ENCODE measurements around the gene ENDOV. TPM values are rescaled to one million over a fixed set of nuclear protein-coding genes. Genes with fewer than 3 reads are reported as not detected.
A peak's percentile ranks its signal among the peaks of the same experiment; 100 is the strongest.

The ENDOV gene
- total RNA-seq, 1 experiment from 2014 or later, result 28.0 TPM

- intact Hi-C loops (cut with micrococcal nuclease), result loop anchor here (10.0 kb wide), 1 partner anchor 312 kb away; the partner anchor contains the start of gene GAA
- H3K4me1 Mint-ChIP-seq (ENCODE audit: insufficient read depth, unreplicated experiment), result peaks cover 30% of the 10 kb centered on the region
- no peaks in the 10 kb centered on the region for H3K9me3 Mint-ChIP-seq (ENCODE audit: unreplicated experiment)
- no TSS peak for BruUV-seq (replicated peaks)
- peak overlapping the region; percentile 72 for H3K4me3 Mint-ChIP-seq (ENCODE audit: unreplicated experiment)
- ChIA-PET CTCF (interaction anchor here (0.7 to 1.2 kb wide), 3 partner anchors 11 to 627 kb away, joined by 3 to 4 read pairs (median 3); no protein-coding TSS in a partner anchor), POLR2A (interaction anchor here (1.3 to 2.6 kb wide), 7 partner anchors 8 to 476 kb away, joined by 3 to 17 read pairs (median 7); partner anchors contain the start of gene RPTOR)
- H3K27me3 Mint-ChIP-seq (ENCODE audit: insufficient read depth, unreplicated experiment), result no peaks in the 10 kb centered on the region
- DNase-seq (ENCODE audit: unreplicated experiment), result no peak
- H3K36me3 Mint-ChIP-seq (ENCODE audit: insufficient read depth, unreplicated experiment), result peaks cover 14% of the 10 kb centered on the region
- no peak for TF ChIP-seq CTCF (IDR thresholded peaks at IDR 0.05; ENCODE audit: unreplicated experiment)
- H3K27ac Mint-ChIP-seq (ENCODE audit: low read depth, unreplicated experiment), result peak overlapping the region; percentile 78
Measured at GRCh38 chr17:80416260-80416939, 1.4 kb downstream of the ENDOV start.

- H3K36me3 Mint-ChIP-seq (ENCODE audit: insufficient read depth, unreplicated experiment), result peaks cover 14% of the 10 kb centered on the region
- H3K9me3 Mint-ChIP-seq (ENCODE audit: unreplicated experiment), result no peaks in the 10 kb centered on the region
- no TSS peak for BruUV-seq (replicated peaks)
- peak overlapping the region; percentile 72 for H3K4me3 Mint-ChIP-seq (ENCODE audit: unreplicated experiment)
- peaks cover 30% of the 10 kb centered on the region for H3K4me1 Mint-ChIP-seq (ENCODE audit: insufficient read depth, unreplicated experiment)
- intact Hi-C loops (cut with micrococcal nuclease), result loop anchor here (10.0 kb wide), 1 partner anchor 312 kb away; the partner anchor contains the start of gene GAA
- ChIA-PET POLR2A (interaction anchor here (1.6 kb wide), 1 partner anchor 475 kb away, joined by 4 read pairs; no protein-coding TSS in a partner anchor), CTCF (interaction anchor here (0.6 kb wide), 1 partner anchor 18 kb away, joined by 3 read pairs; no protein-coding TSS in a partner anchor)
- no peaks in the 10 kb centered on the region for H3K27me3 Mint-ChIP-seq (ENCODE audit: insufficient read depth, unreplicated experiment)
- no peak for TF ChIP-seq CTCF (IDR thresholded peaks at IDR 0.05; ENCODE audit: unreplicated experiment)
- DNase-seq (ENCODE audit: unreplicated experiment), result no peak
- H3K27ac Mint-ChIP-seq (ENCODE audit: low read depth, unreplicated experiment), result peak overlapping the region; percentile 78
Measured at GRCh38 chr17:80416940-80417293, 1.9 kb downstream of the ENDOV start.

GRCh38 chr17:80418589-80418988 lies 3.6 kb downstream of the ENDOV start:
- POLR2A ChIA-PET, result no interaction called here
- intact Hi-C loops (cut with micrococcal nuclease), result loop anchor here (10.0 kb wide), 1 partner anchor 314 kb away; the partner anchor contains the start of gene GAA
- no peaks in the 10 kb centered on the region for H3K27me3 Mint-ChIP-seq (ENCODE audit: insufficient read depth, unreplicated experiment)
- peaks cover 14% of the 10 kb centered on the region for H3K36me3 Mint-ChIP-seq (ENCODE audit: insufficient read depth, unreplicated experiment)
- no peak for DNase-seq (ENCODE audit: unreplicated experiment)
- H3K4me3 Mint-ChIP-seq (ENCODE audit: unreplicated experiment), result no peak overlapping the region
- no peaks in the 10 kb centered on the region for H3K9me3 Mint-ChIP-seq (ENCODE audit: unreplicated experiment)
- TF ChIP-seq CTCF (IDR thresholded peaks at IDR 0.05; ENCODE audit: unreplicated experiment), result no peak
- CTCF ChIA-PET, result interaction anchor here (0.6 to 0.7 kb wide), 2 partner anchors 9 to 239 kb away, joined by 3 to 4 read pairs; no protein-coding TSS in a partner anchor
- H3K27ac Mint-ChIP-seq (ENCODE audit: low read depth, unreplicated experiment), result no peak overlapping the region
- BruUV-seq (replicated peaks), result no TSS peak
- peaks cover 25% of the 10 kb centered on the region for H3K4me1 Mint-ChIP-seq (ENCODE audit: insufficient read depth, unreplicated experiment)

DNA sequence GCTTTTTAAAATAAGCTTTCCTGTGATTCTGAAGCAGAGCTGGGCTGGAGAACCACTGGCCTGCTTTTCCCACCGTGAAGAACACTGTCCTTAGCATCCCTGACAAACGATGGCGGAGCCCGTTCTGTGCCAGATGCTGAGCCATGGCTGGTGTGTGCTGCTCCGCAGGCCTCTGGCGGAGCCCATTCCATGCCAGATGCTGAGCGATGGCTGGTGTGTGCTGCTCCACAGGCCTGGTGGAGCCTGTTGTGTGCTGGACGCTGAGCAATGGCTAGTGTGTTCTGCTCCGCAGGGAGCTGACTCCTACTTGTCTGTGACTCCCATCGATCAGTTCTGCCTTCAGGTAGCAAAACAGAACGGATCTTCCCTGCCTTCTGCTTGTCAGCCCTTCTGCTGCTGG lies 4.3 kb downstream of the ENDOV start:
- no peak for TF ChIP-seq CTCF (IDR thresholded peaks at IDR 0.05; ENCODE audit: unreplicated experiment)
- H3K36me3 Mint-ChIP-seq (ENCODE audit: insufficient read depth, unreplicated experiment), result peaks cover 14% of the 10 kb centered on the region
- ChIA-PET POLR2A (interaction anchor here (0.6 kb wide), 1 partner anchor 517 kb away, joined by 3 read pairs; no protein-coding TSS in a partner anchor), CTCF (interaction anchor here (0.5 to 0.7 kb wide), 3 partner anchors 8 to 525 kb away, joined by 3 to 4 read pairs (median 4); no protein-coding TSS in a partner anchor)
- H3K4me1 Mint-ChIP-seq (ENCODE audit: insufficient read depth, unreplicated experiment), result peaks cover 19% of the 10 kb centered on the region
- no peak for DNase-seq (ENCODE audit: unreplicated experiment)
- H3K9me3 Mint-ChIP-seq (ENCODE audit: unreplicated experiment), result no peaks in the 10 kb centered on the region
- H3K4me3 Mint-ChIP-seq (ENCODE audit: unreplicated experiment), result no peak overlapping the region
- no peak overlapping the region for H3K27ac Mint-ChIP-seq (ENCODE audit: low read depth, unreplicated experiment)
- no peaks in the 10 kb centered on the region for H3K27me3 Mint-ChIP-seq (ENCODE audit: insufficient read depth, unreplicated experiment)
- intact Hi-C loops (cut with micrococcal nuclease), result loop anchor here (10.0 kb wide), 1 partner anchor 314 kb away; the partner anchor contains the start of gene GAA
- no TSS peak for BruUV-seq (replicated peaks)

Measured in MCF 10A (cell line).